Measurements from ENCODE around the gene SLC11A1. TPM values are rescaled to one million over a fixed set of nuclear protein-coding genes. Genes with fewer than 3 reads are reported as not detected.

Gene SLC11A1
- total RNA-seq, 1 donor from 2014 or later, result 3.3 TPM

DNA sequence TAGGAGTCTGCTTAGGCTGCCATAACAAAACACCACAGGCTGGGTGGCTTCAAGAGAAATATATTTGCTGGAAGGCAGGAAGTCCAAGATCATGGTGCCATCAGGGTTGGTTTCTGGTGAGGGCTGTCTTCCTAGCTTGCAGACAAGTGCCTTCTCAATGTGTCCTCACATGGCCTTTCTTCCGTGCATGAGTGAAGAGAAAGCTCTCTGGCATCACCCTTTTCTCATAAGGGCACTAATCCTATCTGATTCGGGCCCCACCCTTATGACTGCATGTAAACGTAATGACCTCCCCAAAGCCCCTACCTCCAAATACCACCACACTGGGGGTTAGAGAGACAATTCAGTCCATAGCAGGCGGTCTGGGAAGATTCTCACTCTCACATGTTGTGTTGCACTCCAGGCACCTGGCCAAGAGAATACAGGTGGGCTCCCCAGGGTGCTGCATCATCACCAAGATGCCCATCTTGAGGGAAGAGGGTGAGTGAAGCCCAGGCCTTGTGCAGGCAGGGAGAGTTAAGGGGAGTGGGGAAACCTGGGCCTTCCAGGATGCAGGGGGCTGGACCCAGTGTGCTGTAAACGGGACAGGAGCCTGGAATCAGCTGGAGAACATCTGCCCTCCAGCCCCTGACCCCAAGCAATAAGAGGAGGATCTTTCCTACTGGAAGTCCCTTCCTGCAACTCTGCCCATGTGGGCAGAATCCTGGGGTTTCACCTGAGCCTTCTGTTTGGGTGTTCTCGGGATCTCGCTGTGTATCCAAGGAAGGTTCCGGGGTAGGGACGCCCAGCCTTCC is 15.3 kb upstream of the SLC11A1 start:
- no peak for ATAC-seq
- DNase-seq (ENCODE audit: low spot score), result no peak

DNA sequence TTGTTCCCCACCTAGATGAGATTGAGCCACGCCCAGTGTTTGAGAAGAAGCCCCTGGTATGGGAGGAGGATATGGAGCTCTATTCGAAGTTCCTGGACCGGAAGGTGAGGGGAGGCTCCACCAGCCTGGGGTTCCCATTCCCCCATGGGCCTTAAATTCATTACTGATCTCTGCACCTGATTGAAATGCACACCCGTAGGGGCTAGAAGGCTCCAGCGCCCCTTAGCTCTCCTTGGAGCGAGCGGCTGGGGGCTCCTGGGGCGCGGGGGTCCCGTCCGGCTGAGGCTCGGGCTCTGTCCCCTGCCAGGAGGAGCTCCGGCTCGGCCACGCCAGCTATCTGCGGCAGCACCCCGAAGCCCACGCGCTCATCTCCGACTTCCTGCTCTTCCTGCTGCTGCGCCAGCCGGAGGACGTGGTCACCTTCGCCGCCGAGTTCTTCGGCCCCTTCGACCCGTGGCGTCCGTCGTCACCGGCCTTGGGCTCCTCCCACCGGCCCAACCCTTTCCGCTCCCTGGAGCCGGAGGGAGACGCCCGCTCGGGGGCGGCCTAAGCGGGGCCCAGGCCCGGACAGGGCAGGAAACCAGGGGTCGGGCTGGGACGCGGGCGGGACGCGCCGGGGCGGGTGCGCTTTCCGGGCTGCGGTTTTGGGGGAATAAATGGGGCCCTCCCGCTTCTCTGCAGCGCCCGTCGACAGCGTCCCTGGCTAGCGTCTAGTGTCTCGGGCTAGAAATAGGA is 14.5 kb upstream of the SLC11A1 start:
- ATAC-seq, result peak; percentile 93

DNA sequence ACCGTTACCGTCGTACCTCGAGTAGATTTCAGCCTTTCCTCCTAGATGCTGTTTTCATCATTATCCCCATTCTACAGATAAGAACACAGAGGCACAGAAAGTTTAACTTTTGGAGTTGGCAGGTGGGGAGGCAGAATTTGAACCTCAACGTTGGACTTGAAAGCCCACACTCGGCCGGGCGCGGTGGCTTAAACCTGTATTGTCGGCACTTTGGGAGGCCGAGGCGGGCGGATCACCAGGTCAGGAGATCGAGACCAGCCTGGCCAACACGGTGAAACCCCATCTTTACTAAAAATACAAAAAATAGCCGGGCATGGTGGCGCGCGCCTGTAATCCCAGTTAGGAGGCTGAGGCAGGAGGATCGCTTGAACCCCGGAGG is 13.9 kb upstream of the SLC11A1 start:
- no peak for DNase-seq (ENCODE audit: low spot score)
- no peak for ATAC-seq

More for the DNA sequence above, 14.5 kb upstream of the SLC11A1 start:
- peak; percentile 92 for DNase-seq (ENCODE audit: low spot score)

DNA sequence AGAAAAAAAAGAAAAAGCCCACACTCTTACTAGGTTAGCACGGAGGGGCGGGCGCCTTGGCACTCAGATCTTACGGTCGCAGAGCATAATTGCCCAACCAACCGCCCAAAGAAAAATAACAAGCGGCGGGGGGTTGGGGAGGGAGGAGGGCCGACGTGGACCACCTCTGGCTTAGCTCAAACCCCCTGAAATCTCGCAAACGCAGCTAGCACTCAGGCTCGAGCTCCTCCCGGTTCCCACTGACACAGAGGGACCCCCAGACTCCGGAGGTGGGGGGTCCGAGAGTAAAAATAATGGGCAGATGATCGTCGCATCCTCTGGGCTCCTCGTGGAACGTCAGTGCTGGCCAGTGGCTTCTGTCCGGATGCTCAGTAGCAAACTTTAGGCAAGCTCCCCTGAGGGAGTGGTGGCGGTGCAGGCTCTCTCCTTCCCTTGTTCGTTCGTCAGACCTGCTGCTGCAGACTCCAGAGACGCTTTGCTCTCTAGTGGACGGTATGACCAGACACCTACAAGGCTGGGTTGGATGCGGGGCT is 13.4 kb upstream of the SLC11A1 start:
- no peak for DNase-seq (ENCODE audit: low spot score)
- no peak for ATAC-seq

DNA sequence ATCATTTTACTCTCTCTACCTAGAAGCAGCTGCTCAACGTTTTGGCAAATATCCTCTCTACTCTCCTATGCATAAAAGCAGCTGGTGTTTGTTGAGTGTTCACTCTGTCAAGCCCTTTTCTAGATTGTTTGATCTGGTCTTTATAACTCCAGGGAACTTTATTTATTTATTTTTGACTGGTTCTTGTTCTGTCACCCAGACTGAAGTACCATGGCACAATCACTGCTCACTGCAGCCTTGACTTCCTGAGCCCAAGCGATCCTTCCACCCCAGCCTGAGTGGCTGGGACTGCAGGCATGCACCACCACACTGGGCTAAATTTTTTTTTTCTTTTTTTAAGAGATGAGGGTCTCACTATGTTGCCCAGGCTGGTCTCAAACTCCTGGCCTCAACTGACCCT is 12.7 kb upstream of the SLC11A1 start:
- DNase-seq (ENCODE audit: low spot score) (no peak), ATAC-seq (no peak)

DNA sequence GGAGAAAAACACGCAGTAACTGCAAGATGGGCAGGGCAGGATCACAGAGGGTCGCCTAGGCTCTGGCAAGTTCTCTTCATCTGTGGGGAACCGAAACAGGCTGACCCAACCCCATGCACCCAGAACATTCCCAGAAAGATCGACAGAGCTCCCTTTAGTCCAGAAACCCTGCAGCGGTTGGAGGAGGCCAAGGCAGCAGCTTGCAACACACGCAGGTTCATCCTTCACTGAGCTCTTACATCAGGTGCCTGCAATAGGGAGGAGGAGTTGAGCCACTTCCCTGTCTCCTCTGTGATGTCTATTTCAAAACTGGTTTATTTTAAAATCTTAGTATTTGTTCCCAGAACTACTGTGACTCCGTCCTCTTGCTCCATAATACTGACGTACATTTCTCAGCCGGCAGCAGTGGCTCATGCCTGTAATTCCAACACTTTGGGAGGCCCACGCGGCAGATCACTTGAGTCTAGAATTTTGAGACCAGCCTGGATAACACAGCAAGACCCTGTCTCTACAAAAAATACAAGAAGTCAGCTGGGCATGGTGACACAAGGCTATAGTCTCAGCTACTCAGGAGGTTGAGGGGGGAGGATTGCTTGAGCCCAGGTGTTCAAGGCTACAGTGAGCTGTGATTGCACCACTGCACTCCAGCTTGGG is 11.5 kb upstream of the SLC11A1 start:
- peak; percentile 61 for ATAC-seq
- DNase-seq (ENCODE audit: low spot score), result peak; percentile 76

DNA sequence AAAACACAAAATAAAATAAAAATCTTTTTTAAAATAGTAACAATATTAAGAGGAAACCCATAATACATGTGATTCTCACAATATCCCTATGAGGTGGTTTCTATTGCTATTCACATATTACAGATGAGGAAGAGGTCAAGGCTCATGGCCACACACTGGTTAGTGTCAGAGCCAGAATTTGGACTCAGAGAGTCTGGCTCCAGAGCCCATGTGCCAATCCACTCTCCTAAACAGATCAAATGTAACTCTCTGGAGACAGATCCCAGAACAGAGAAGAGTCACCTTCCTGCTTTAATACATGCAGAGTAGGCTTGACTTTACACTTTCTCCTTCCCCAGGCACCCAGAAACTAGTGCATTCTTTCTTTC is 10.1 kb upstream of the SLC11A1 start:
- DNase-seq (ENCODE audit: low spot score), result no peak
- ATAC-seq, result peak; percentile 45

DNA sequence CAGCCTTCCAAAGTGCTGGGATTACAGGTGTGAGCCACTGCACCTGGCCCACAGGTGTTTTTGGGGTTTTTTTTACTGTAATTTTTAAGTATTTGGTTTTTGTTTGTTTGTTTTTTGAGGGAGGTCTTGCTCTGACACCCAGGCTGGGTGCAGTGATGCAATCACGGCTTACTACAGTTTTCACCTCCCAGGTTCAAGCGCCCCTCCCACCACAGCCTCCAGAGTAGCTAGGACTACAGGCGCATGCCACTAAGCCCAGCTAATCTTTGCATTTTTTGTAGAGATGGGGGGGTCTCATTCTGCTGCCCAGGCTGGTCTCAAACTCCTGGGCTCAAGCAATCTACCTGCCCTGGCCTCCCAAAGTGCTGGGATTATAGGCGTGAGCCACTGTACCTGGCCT is 7.3 kb upstream of the SLC11A1 start:
- ATAC-seq (no peak), DNase-seq (ENCODE audit: low spot score) (no peak)

DNA sequence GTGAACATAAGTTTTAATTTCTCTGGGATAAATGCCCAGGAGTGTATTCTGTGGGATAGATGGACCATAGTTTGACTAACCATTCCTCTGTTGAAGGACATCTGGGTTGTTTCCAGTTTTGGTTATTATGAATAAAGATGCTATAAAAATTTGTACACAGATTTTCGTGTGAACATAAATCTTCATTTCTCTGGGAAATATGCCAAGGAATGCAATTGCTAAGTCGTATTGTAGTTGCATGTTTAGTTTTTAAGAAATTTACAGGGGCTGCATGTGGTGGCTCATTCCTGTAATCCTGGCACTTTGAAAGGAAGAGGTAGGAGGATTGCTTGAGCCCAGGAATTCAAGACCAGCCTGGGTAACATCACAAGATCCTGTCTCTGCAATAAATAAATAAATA is 6.9 kb upstream of the SLC11A1 start:
- no peak for DNase-seq (ENCODE audit: low spot score)
- no peak for ATAC-seq

DNA sequence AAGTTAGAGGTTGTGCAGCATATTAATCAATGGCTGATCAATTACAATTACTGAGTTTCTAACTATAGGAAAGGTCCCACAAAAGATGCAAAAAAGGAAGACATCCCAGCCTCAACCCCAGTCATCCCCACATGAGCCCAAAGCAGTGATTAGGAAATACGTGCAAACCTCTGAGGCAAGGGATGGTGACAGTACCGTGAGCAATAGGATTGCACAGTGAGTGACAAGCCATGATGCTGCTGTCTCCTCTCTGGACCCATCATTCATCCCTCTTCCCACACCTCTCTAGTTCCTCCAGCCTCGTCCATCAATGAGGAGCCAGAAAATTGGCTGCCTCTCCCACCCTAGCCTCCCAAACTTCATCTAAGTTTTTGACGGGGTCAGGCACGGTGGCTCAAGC is 4.0 kb upstream of the SLC11A1 start:
- ATAC-seq (no peak), DNase-seq (ENCODE audit: low spot score) (no peak)

DNA sequence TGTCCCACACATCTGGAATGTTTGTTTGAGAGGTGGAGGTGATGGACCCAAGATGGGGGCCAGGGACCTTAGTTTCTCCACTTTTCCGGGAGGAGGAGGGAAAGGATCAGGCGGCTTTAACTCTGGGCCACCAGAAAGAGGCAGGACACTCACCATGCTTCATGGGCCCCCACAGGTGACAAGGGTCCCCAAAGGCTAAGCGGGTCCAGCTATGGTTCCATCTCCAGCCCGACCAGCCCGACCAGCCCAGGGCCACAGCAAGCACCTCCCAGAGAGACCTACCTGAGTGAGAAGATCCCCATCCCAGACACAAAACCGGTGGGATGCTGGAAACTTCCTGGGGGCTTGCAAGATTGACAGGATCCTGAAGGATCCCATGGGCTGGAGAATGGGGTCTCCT is 712 bp downstream of the SLC11A1 start:
- ATAC-seq (no peak), DNase-seq (ENCODE audit: low spot score) (no peak)

DNA sequence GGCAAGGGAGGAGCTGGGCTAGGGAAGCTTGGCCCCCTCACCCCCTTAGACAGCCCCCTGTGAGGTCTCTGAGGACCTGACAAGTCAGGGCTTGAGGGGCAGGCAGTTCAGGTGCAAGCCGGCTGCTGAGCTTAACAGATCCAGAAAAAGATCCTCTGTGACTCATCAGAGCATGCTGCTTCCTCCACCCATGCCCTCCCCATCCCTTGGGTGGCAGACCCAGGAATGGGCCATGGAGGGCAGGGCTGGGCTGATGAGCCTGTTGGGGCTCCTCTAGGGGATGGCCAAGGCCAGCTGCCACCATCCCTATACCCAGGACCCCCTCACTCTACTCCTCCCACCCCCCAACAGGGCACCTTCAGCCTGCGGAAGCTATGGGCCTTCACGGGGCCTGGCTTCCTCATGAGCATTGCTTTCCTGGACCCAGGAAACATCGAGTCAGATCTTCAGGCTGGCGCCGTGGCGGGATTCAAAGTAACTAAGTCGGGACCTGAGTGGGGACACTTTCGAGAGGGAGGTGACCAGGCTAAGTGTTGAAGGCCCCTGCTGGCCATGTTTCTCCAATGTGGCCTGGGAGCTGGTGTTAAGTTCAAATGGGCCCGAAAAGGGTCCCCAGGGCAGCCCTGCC is 1.9 kb downstream of the SLC11A1 start:
- no peak for DNase-seq (ENCODE audit: low spot score)
- ATAC-seq, result no peak

DNA sequence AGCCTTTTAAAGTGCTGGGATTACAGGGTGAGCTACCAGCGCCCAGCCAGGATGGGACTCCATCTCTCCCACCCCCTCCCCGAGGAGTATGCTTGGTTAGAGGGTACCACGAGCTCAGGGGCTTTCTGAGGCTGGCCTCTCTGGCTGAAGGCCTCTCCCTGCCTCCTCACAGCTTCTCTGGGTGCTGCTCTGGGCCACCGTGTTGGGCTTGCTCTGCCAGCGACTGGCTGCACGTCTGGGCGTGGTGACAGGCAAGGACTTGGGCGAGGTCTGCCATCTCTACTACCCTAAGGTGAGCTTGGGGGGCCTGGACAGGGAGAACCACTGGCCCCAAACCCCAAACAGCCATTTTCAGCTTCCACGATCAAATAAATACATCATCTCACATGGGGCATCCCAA is 2.9 kb downstream of the SLC11A1 start:
- ATAC-seq (no peak), DNase-seq (ENCODE audit: low spot score) (no peak)

DNA sequence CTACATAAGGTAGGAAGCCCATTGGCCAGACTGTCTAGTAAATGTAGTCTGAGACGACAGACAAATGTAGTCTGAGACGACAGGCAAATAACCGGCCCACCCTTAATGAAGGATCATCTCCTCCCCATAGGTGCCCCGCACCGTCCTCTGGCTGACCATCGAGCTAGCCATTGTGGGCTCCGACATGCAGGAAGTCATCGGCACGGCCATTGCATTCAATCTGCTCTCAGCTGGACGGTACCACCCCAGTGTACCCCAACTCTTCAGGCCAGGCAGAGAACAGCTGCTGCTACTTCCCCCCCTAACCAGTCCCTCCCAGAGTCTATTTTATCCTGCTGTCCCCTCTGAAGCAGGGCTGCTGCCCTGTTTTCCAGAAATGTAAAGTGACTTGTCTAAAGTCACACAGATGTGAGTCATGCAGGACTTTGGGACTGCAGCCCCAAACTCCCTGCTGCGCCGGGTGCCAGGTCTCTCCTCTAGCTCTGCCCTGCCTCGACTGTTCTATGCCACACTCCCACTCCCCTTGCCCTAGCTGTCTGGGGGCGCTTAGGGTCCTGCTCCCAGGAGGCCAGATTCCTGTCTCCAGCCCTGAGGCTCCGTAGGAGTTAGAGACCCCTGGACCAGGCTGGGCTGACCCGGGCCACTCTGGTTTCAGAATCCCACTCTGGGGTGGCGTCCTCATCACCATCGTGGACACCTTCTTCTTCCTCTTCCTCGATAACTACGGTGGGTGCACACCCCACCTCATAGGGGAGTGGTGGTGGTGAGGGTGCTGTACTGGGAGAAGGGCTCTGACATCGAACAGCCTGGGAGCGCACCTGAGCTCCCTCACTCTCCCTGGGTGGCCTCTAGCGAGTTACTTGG is 4.7 kb downstream of the SLC11A1 start:
- DNase-seq (ENCODE audit: low spot score) (no peak), ATAC-seq (peak; percentile 30)

DNA sequence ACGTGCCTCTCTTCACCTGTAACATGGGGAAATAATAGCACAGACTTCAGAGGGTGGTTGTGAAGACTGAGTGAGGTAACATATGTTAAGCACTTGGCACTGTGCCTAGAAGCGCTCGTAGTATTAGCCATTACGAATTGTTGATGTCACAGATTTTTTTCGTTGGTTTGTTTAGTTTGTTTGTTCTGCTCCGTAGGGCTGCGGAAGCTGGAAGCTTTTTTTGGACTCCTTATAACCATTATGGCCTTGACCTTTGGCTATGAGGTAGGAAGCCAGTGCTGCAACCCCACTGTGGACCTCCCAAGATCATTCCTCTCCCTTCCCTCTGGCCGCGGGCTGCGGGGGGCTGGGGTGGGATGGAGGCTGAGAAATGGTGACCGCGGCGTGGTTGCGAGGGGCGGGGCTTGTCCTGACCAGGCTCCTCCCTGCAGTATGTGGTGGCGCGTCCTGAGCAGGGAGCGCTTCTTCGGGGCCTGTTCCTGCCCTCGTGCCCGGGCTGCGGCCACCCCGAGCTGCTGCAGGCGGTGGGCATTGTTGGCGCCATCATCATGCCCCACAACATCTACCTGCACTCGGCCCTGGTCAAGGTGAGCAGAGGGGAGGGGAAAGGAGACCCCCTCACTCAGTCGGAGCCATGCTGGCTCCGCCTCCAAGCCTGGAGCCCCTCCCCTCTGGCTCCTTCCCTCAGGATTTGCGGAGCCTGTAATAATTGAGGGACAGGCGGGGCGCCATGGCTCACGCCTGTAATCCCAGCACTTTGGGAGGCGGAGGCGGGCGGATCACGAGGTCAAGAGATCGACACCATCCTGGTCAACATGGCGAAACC is 5.5 kb downstream of the SLC11A1 start:
- ATAC-seq, result peak; percentile 79
- DNase-seq (ENCODE audit: low spot score), result no peak

DNA sequence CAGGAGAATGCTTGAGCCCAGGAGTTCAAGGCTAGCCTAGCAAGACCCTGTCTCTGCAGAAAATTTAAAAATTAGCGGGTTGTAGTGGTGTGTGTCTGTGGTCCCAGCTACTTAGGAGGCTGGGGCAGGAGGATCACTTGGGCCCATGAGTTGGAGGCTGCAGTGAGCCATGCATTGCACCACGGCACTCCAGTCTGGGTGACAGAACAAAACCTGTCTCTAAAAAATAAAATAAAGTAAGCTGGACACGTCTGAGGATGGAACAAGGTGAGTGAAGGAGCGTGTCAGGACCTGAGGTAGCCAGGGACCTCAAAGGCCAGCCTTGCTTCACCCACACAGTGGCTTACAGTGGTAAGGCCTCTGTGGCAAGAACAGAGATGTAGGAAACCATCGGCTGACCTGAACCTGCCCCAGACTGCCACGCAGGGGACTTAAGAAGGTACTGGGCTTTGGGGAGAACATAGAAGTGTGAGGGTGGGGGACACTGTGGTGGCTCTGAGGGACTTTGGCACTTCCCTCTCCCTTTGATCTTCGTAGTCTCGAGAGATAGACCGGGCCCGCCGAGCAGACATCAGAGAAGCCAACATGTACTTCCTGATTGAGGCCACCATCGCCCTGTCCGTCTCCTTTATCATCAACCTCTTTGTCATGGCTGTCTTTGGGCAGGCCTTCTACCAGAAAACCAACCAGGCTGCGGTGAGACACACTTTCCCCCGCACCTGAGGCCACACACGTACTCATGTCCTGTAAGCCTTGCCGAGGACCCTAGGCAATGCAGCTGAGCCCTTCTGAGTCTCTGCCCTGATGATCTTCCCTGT is 7.5 kb downstream of the SLC11A1 start:
- ATAC-seq, result no peak
- no peak for DNase-seq (ENCODE audit: low spot score)

DNA sequence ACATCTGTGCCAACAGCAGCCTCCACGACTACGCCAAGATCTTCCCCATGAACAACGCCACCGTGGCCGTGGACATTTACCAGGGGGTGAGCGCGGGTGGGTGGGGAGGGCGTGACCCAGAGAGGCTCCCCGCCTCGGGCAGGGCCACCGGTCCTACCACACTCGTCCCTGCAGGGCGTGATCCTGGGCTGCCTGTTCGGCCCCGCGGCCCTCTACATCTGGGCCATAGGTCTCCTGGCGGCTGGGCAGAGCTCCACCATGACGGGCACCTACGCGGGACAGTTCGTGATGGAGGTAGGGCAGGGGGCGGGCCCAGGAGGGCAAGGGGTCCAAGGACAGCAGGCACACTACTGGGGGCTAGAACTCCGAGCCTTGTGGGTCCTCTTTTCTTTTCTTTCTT is 9.1 kb downstream of the SLC11A1 start:
- DNase-seq (ENCODE audit: low spot score), result no peak
- no peak for ATAC-seq

DNA sequence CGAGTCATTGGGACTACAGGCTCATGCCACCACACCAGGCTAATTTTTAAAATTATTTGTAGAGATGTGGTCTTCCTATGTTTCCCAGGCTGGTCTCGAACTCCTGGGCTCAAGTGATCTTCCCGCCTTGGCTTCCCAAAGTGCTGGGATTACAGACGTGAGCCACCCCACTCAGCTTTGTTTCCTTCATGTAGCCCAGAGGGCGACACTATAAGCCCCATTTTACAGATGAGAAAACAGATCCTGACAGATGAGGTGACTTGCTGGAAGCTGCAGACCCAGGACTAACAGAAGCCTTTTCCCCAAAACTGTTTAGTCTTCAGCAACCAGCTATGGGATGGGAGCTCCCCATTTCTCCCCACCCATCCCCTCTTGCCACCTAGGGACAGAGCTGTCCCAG is 10.4 kb downstream of the SLC11A1 start:
- ATAC-seq, result no peak
- DNase-seq (ENCODE audit: low spot score), result no peak
